Breast epithelium (tissue), 4 donors: ENCODE measurements around the gene WWOX. TPM values are rescaled to one million over a fixed set of nuclear protein-coding genes. Genes with fewer than 3 reads are reported as not detected.

Experiments used
- DNase-seq, 2 donors: peaks; one replicate each; pipeline ENCODE4 v3.0.0-alpha.2; 2019; ENCODE audit warnings: low spot score in 2 of 2
- H3K27ac ChIP-seq, 2 donors: fragments of 200-600 bp; sonication (generic) in 1 of 2; one replicate each; pipeline ENCODE4 v1.5.1; 2016 to 2019; ENCODE audit warnings: mild to moderate bottlenecking in 1 of 2
- H3K27me3 ChIP-seq, 2 donors: fragments of 200-600 bp; sonication (generic) in 1 of 2; one replicate each; pipeline versions ENCODE4 v1.5.1 to v1.6.0; 2017 to 2019; ENCODE audit warnings: control low read depth in 1 of 2, mild to moderate bottlenecking in 1 of 2
- H3K36me3 ChIP-seq: fragments of 200-600 bp; one replicate; pipeline ENCODE4 v1.5.1; 2019
- H3K4me1 ChIP-seq, 2 donors: fragments of 200-600 bp; sonication (generic); one replicate each; pipeline ENCODE4 v1.5.1; 2016 to 2019; ENCODE audit warnings: control low read depth in 1 of 2
- H3K4me3 ChIP-seq, 3 donors: fragments of 200-600 bp; sonication (generic); 1 replicate in 2 of 3; 2 replicates in 1 of 3; pipeline ENCODE4 v1.5.1; 2016 to 2019; ENCODE audit warnings: mild to moderate bottlenecking in 3 of 3, moderate library complexity in 2 of 3
- H3K9me3 ChIP-seq, 2 donors: fragments of 200-600 bp; sonication (generic) in 1 of 2; one replicate each; pipeline ENCODE4 v1.5.1; 2016 to 2019; ENCODE audit warnings: control low read depth in 1 of 2
- CTCF ChIP-seq, 3 donors: fragments of 450-650 bp; IDR thresholded peaks; one replicate each; pipeline ENCODE4 v1.5.1; 2016 to 2017; ENCODE audit warnings: antibody characterized with exemption in 3 of 3, mild to moderate bottlenecking in 3 of 3, moderate library complexity in 3 of 3
- POLR2A ChIP-seq: fragments of 450-650 bp; IDR thresholded peaks from one replicate; pipeline ENCODE4 v1.6.1; 2016; ENCODE audit warnings: antibody characterized with exemption, mild to moderate bottlenecking, moderate library complexity
- POLR2AphosphoS5 ChIP-seq, 3 donors: sonication (generic); formaldehyde crosslinking; IDR thresholded peaks; one replicate each; pipeline ENCODE4 v1.6.1; 2017; ENCODE audit warnings: antibody characterized with exemption in 3 of 3
- intact Hi-C: fragments of 100-400 bp; cut with DNase I; formaldehyde crosslinking; loops from one replicate; pipeline ENCODE4 v1.15.1; 2023; ENCODE audit warnings: low total_unique reads
- total RNA-seq, 3 donors: library from RNA; depleted of rRNA; stranded (reverse); fragments of >200 nt; gene quantifications; one replicate each; pipeline ENCODE4 v1.1.0, GENCODE V29; 2016

Gene WWOX
- total RNA-seq, 3 donors from 2014 or later: 42.9 to 73.6 (median 43.4) TPM

- Histone ChIP-seq H3K27ac (no peak overlapping the region), H3K4me3 (no peak overlapping the region), H3K36me3 (no peaks in the 10 kb centered on the region), H3K9me3 (no peaks in the 10 kb centered on the region), H3K27me3 (no peaks in the 10 kb centered on the region), H3K4me1 (no peaks in the 10 kb centered on the region)
- no peak for TF ChIP-seq POLR2A
- no peak for TF ChIP-seq CTCF (IDR thresholded peaks at IDR 0.05)
- TF ChIP-seq POLR2AphosphoS5 (IDR thresholded peaks at IDR 0.05): no peak
- DNase-seq: no peak
- intact Hi-C loops: no loop called here
These were observed 738.8 kb downstream of the WWOX start for GRCh38 chr16:78838276-78838675.

- intact Hi-C loops: no loop called here
- no peaks in the 10 kb centered on the region for H3K27me3 ChIP-seq
- H3K4me3 ChIP-seq: no peak overlapping the region
- H3K27ac ChIP-seq: no peak overlapping the region
- H3K4me1 ChIP-seq: no peaks in the 10 kb centered on the region
- TF ChIP-seq POLR2AphosphoS5 (IDR thresholded peaks at IDR 0.05) (no peak), CTCF (IDR thresholded peaks at IDR 0.05) (no peak), POLR2A (no peak)
- no peaks in the 10 kb centered on the region for H3K36me3 ChIP-seq
- H3K9me3 ChIP-seq: no peaks in the 10 kb centered on the region
- DNase-seq: no peak
These were observed 743.5 kb downstream of the WWOX start for GRCh38 chr16:78842950-78843349.

- no peaks in the 10 kb centered on the region for H3K27me3 ChIP-seq
- H3K27ac ChIP-seq: no peak overlapping the region
- no peak overlapping the region for H3K4me3 ChIP-seq
These were observed 744.5 kb downstream of the WWOX start for GRCh38 chr16:78843978-78844377.

GRCh38 chr16:78844682-78845081 is 745.2 kb downstream of the WWOX start:
- Histone ChIP-seq H3K27ac (no peak overlapping the region), H3K4me1 (no peaks in the 10 kb centered on the region)
- intact Hi-C loops: no loop called here

More at GRCh38 chr16:78843978-78844377, 744.5 kb downstream of the WWOX start:
- Histone ChIP-seq H3K4me1 (no peaks in the 10 kb centered on the region), H3K36me3 (no peaks in the 10 kb centered on the region), H3K9me3 (no peaks in the 10 kb centered on the region)
- no peak for TF ChIP-seq POLR2A
- intact Hi-C loops: no loop called here
- DNase-seq: no peak

GRCh38 chr16:78851266-78851665 is 751.8 kb downstream of the WWOX start:
- H3K4me1 ChIP-seq: no peaks in the 10 kb centered on the region
- no peak for TF ChIP-seq CTCF (IDR thresholded peaks at IDR 0.05)
- no peak for TF ChIP-seq POLR2AphosphoS5 (IDR thresholded peaks at IDR 0.05)
- no peak for TF ChIP-seq POLR2A
- no peak overlapping the region for H3K27ac ChIP-seq
- no peaks in the 10 kb centered on the region for H3K27me3 ChIP-seq
- H3K36me3 ChIP-seq: no peaks in the 10 kb centered on the region
- H3K9me3 ChIP-seq: no peaks in the 10 kb centered on the region
- intact Hi-C loops: no loop called here
- DNase-seq: no peak
- no peak overlapping the region for H3K4me3 ChIP-seq

More at GRCh38 chr16:78844682-78845081, 745.2 kb downstream of the WWOX start:
- Histone ChIP-seq H3K9me3 (no peaks in the 10 kb centered on the region), H3K36me3 (no peaks in the 10 kb centered on the region), H3K27me3 (no peaks in the 10 kb centered on the region), H3K4me3 (no peak overlapping the region)
- DNase-seq: no peak
- TF ChIP-seq POLR2AphosphoS5 (IDR thresholded peaks at IDR 0.05) (no peak), CTCF (IDR thresholded peaks at IDR 0.05) (no peak)

GRCh38 chr16:78852081-78852635 is 752.7 kb downstream of the WWOX start:
- no peaks in the 10 kb centered on the region for H3K9me3 ChIP-seq
- no peaks in the 10 kb centered on the region for H3K4me1 ChIP-seq
- H3K4me3 ChIP-seq: no peak overlapping the region
- DNase-seq: no peak
- H3K36me3 ChIP-seq: peaks cover 3% of the 10 kb centered on the region
- H3K27ac ChIP-seq: no peak overlapping the region
- H3K27me3 ChIP-seq: no peaks in the 10 kb centered on the region
- TF ChIP-seq CTCF (IDR thresholded peaks at IDR 0.05): no peak
- no peak for TF ChIP-seq POLR2A
- no peak for TF ChIP-seq POLR2AphosphoS5 (IDR thresholded peaks at IDR 0.05)
- intact Hi-C loops: no loop called here
